Keratinocyte (primary cell): ENCODE results near the gene NECTIN4. TPM values are rescaled to one million over a fixed set of nuclear protein-coding genes. Genes with fewer than 3 reads are reported as not detected.

ENCODE experiments used
- DNase-seq: peaks from one replicate; pipeline ENCODE4 v3.0.0-alpha.2; 2011; ENCODE audit warnings: low read depth, missing footprints, low spot score
- FAIRE-seq: peaks from 2 replicates; lab custom pipeline; 2011; peaks lifted over from hg19 to GRCh38; lab: Jason Lieb, UNC
- H2AFZ ChIP-seq: 2 replicates; pipeline ENCODE4 v1.6.0; 2012; ENCODE audit warnings: low read length, control low read depth, inconsistent platforms; ENCODE audit not compliant: control insufficient read depth
- H3K27ac ChIP-seq: 2 replicates; pipeline ENCODE4 v1.5.1; 2011; ENCODE audit warnings: low read length; ENCODE audit not compliant: control insufficient read depth, insufficient read depth
- H3K27me3 ChIP-seq: 3 replicates; pipeline ENCODE4 v1.6.0; 2011; ENCODE audit warnings: low read length; ENCODE audit not compliant: control insufficient read depth, insufficient read depth; ENCODE audit errors: extremely low read depth
- H3K36me3 ChIP-seq, 2 experiments: 2 replicates in 1 of 2; 3 replicates in 1 of 2; pipeline ENCODE4 v1.5.1; 2011; ENCODE audit warnings: low read length in 2 of 2, mild to moderate bottlenecking in 1 of 2; ENCODE audit not compliant: control insufficient read depth in 2 of 2, insufficient read depth in 2 of 2; ENCODE audit errors: extremely low read depth in 1 of 2
- H3K4me1 ChIP-seq: 3 replicates; pipeline ENCODE4 v1.5.1; 2011; ENCODE audit warnings: low read length; ENCODE audit not compliant: control insufficient read depth, insufficient read depth; ENCODE audit errors: extremely low read depth
- H3K4me2 ChIP-seq: 3 replicates; pipeline ENCODE4 v1.6.0; 2011; ENCODE audit warnings: low read depth, low read length; ENCODE audit not compliant: control insufficient read depth, insufficient read depth; ENCODE audit errors: extremely low read depth
- H3K4me3 ChIP-seq, 3 experiments: fragments of 200-600 bp in 1 of 3; sonication (generic) in 1 of 3; 2 replicates in 2 of 3; 3 replicates in 1 of 3; pipeline ENCODE4 v1.5.1; 2011 to 2016; ENCODE audit warnings: low read length in 3 of 3, mild to moderate bottlenecking in 3 of 3, control low read depth in 2 of 3, inconsistent platforms in 1 of 3, low read depth in 1 of 3, mixed read lengths in 1 of 3, mixed run types in 1 of 3, moderate library complexity in 1 of 3; ENCODE audit not compliant: control insufficient read depth in 2 of 3, insufficient read depth in 2 of 3; ENCODE audit errors: extremely low read depth in 1 of 3
- H3K79me2 ChIP-seq: 2 replicates; pipeline ENCODE4 v1.6.0; 2012; ENCODE audit warnings: low read length; ENCODE audit not compliant: control insufficient read depth, insufficient read depth
- H3K9ac ChIP-seq: 3 replicates; pipeline ENCODE4 v1.6.0; 2011; ENCODE audit warnings: low read length; ENCODE audit not compliant: control insufficient read depth, insufficient read depth; ENCODE audit errors: extremely low read depth
- H3K9me1 ChIP-seq: 3 replicates; pipeline ENCODE4 v1.6.0; 2011; ENCODE audit warnings: low read length; ENCODE audit not compliant: control insufficient read depth, insufficient read depth; ENCODE audit errors: extremely low read depth
- H3K9me3 ChIP-seq: 2 replicates; pipeline ENCODE4 v1.5.1; 2012; ENCODE audit warnings: low read depth, low read length; ENCODE audit not compliant: control insufficient read depth
- H4K20me1 ChIP-seq: 3 replicates; pipeline ENCODE4 v1.6.0; 2011; ENCODE audit warnings: low read length; ENCODE audit not compliant: control insufficient read depth, insufficient read depth; ENCODE audit errors: extremely low read depth
- EZH2 ChIP-seq: IDR thresholded peaks from one replicate; pipeline ENCODE4 v1.6.1; 2012; ENCODE audit warnings: inconsistent platforms, mild to moderate bottlenecking, low read length, moderate library complexity
- dilution Hi-C: fragments of 300-500 bp; cut with MboI; formaldehyde crosslinking; loops from one replicate; pipeline ENCODE4 v1.7.0; 2020; ENCODE audit warnings: low sequenced_read_pairs; ENCODE audit not compliant: extremely low pct_ligation_motif_present
- polyA plus RNA-seq, 5 experiments: library from polyadenylated mRNA; depleted of rRNA in 3 of 5; stranded (reverse) in 3 of 5; stranded (forward) in 1 of 5; unstranded in 1 of 5; fragments of >200 nt; gene quantifications; 1 replicate in 1 of 5; 2 replicates in 3 of 5; 3 replicates in 1 of 5; pipeline versions ENCODE4 v1.2.1 to v1.2.3, GENCODE V29; 2011 to 2012; ENCODE audit warnings: missing spikeins in 2 of 5, low read depth in 1 of 5, low replicate concordance in 1 of 5
- TF ChIP-seq, protein P1 (sequence below), 3 experiments: IDR thresholded peaks in 1 of 3; conservative IDR thresholded peaks in 1 of 3; optimal IDR thresholded peaks in 1 of 3; 2 replicates in 2 of 3; 3 replicates in 1 of 3; pipeline versions ENCODE3 to v1.5.1; 2011; ENCODE audit warnings: low read length in 3 of 3, mild to moderate bottlenecking in 3 of 3, moderate library complexity in 2 of 3, control low read depth in 1 of 3, inconsistent platforms in 1 of 3; ENCODE audit not compliant: insufficient read depth in 2 of 3; ENCODE audit errors: extremely low read depth in 1 of 3

The NECTIN4 gene
- polyA plus RNA-seq, 1 donor (not counting 4 experiments of a cell fraction or from before 2014, with no cell fraction given): 8.6 TPM

DNA sequence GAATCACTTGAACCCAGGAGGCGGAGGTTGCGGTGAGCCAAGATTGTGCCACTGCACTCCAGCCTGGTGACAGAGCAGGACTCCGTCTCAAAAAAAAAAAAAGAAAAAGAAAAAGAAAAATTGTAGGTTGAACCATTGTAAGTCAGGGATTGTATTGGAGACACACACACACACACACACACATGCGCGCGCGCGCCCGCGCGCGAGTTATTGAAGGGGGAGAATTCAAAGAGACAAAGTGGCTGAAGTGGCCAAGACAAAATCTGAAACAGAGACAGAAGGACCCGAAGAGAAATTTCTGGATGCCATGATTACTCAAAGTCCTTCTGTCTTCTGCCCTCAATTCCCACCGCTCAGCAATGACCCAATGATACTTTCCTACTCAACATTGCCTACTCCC, 5.1 kb upstream of the NECTIN4 start:
- dilution Hi-C loops: no loop called here
- no peaks in the 10 kb centered on the region for H3K9me3 ChIP-seq
- no peak overlapping the region for H3K4me2 ChIP-seq
- H3K27ac ChIP-seq: no peak overlapping the region
- FAIRE-seq (no peak), DNase-seq (no peak)
- H3K36me3 ChIP-seq: peaks cover 1 to 2% of the 10 kb centered on the region in 2 experiments
- no peak overlapping the region for H2AFZ ChIP-seq
- peaks cover 49% of the 10 kb centered on the region for H3K4me1 ChIP-seq
- no peaks in the 10 kb centered on the region for H3K9me1 ChIP-seq
- TF ChIP-seq, protein P1, sequence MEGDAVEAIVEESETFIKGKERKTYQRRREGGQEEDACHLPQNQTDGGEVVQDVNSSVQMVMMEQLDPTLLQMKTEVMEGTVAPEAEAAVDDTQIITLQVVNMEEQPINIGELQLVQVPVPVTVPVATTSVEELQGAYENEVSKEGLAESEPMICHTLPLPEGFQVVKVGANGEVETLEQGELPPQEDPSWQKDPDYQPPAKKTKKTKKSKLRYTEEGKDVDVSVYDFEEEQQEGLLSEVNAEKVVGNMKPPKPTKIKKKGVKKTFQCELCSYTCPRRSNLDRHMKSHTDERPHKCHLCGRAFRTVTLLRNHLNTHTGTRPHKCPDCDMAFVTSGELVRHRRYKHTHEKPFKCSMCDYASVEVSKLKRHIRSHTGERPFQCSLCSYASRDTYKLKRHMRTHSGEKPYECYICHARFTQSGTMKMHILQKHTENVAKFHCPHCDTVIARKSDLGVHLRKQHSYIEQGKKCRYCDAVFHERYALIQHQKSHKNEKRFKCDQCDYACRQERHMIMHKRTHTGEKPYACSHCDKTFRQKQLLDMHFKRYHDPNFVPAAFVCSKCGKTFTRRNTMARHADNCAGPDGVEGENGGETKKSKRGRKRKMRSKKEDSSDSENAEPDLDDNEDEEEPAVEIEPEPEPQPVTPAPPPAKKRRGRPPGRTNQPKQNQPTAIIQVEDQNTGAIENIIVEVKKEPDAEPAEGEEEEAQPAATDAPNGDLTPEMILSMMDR (optimal IDR thresholded peaks at IDR 0.05 in 1 of 3, IDR thresholded peaks at IDR 0.05 in 1 of 3, conservative IDR thresholded peaks at IDR 0.05 in 1 of 3; ENCODE audit: extremely low read depth in 1 of 3, insufficient read depth in 2 of 3, low read length in 3 of 3): no peak
- no peak for TF ChIP-seq EZH2
- H3K79me2 ChIP-seq: no peaks in the 10 kb centered on the region
- no peaks in the 10 kb centered on the region for H3K27me3 ChIP-seq
- H4K20me1 ChIP-seq: no peaks in the 10 kb centered on the region
- H3K9ac ChIP-seq: no peak overlapping the region
- no peak overlapping the region for H3K4me3 ChIP-seq

DNA sequence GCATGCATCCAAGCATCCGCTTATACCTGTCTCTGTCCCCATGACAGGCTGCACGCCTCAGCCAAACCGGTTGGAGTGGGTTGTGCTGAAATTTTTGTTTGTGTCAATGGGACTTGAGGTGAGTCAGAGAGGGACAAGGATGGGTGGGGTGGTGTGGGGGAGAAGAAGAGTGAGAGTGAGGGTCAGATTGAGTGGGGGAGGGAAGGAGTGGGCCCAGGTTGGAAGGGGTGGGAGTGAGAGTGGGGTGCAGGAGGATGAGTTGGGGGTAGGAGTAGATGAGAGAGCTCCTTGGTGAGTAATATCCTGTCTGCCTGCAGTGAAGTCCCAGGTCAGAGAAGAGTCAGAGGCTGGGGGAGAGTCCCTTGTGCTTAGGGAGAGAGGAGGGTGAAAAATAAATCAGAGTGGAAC, 3.3 kb upstream of the NECTIN4 start:
- DNase-seq: no peak
- peak overlapping the region; percentile 71 for H3K27ac ChIP-seq
- dilution Hi-C loops: no loop called here
- H3K79me2 ChIP-seq: no peaks in the 10 kb centered on the region
- H3K9ac ChIP-seq: no peak overlapping the region
- H3K4me1 ChIP-seq: peaks cover 51% of the 10 kb centered on the region
- no peaks in the 10 kb centered on the region for H3K9me3 ChIP-seq
- peak overlapping the region; percentile 42 for H3K4me2 ChIP-seq
- H3K4me3 ChIP-seq: no peak overlapping the region
- H4K20me1 ChIP-seq: no peaks in the 10 kb centered on the region
- no peak overlapping the region for H2AFZ ChIP-seq
- H3K27me3 ChIP-seq: no peaks in the 10 kb centered on the region
- H3K36me3 ChIP-seq: no peaks in the 10 kb centered on the region
- H3K9me1 ChIP-seq: no peaks in the 10 kb centered on the region
- no peak for TF ChIP-seq EZH2
- TF ChIP-seq, protein P1 (optimal IDR thresholded peaks at IDR 0.05 in 1 of 3, IDR thresholded peaks at IDR 0.05 in 1 of 3, conservative IDR thresholded peaks at IDR 0.05 in 1 of 3; ENCODE audit: extremely low read depth in 1 of 3, insufficient read depth in 2 of 3, low read length in 3 of 3): no peak
- FAIRE-seq: peak; percentile 23
